H9 (cell line): Measurements from ENCODE around the gene CYBC1. TPM values are rescaled to one million over a fixed set of nuclear protein-coding genes. Genes with fewer than 3 reads are reported as not detected.

Experiments
- DNase-seq: peaks from one replicate; pipeline ENCODE4 v3.0.0-alpha.2; 2017
- H2AFZ ChIP-seq: one replicate; pipeline ENCODE4 v1.6.1; 2013; ENCODE audit warnings: mild to moderate bottlenecking, low read length, control low read depth, moderate library complexity
- H2AK5ac ChIP-seq: 2 replicates; pipeline ENCODE4 v1.6.1; 2013; ENCODE audit warnings: low read length, control low read depth, mixed read lengths; ENCODE audit not compliant: insufficient read length
- H2BK120ac ChIP-seq: one replicate; pipeline ENCODE4 v1.6.1; 2013; ENCODE audit warnings: low read depth, mild to moderate bottlenecking, low read length, control low read depth, inconsistent platforms; ENCODE audit not compliant: poor library complexity, severe bottlenecking
- H2BK12ac ChIP-seq: 2 replicates; pipeline ENCODE4 v1.6.1; 2013; ENCODE audit warnings: low read length, control low read depth, mixed read lengths, low read depth; ENCODE audit not compliant: insufficient read length
- H2BK15ac ChIP-seq: 2 replicates; pipeline ENCODE4 v1.6.1; 2013; ENCODE audit warnings: low read depth, low read length, control low read depth
- H2BK20ac ChIP-seq: one replicate; pipeline ENCODE4 v1.6.1; 2013; ENCODE audit warnings: low read depth, mild to moderate bottlenecking, low read length, control low read depth, inconsistent platforms; ENCODE audit not compliant: poor library complexity, severe bottlenecking
- H2BK5ac ChIP-seq: 2 replicates; pipeline ENCODE4 v1.6.1; 2013; ENCODE audit warnings: low read length, control low read depth, mixed read lengths; ENCODE audit not compliant: insufficient read length
- H3K14ac ChIP-seq: 2 replicates; pipeline ENCODE4 v1.6.1; 2013; ENCODE audit warnings: low read length, control low read depth; ENCODE audit not compliant: insufficient read depth
- H3K18ac ChIP-seq: 2 replicates; pipeline ENCODE4 v1.6.1; 2013; ENCODE audit warnings: low read depth, mild to moderate bottlenecking, mixed read lengths, low read length, control low read depth; ENCODE audit not compliant: insufficient read length
- H3K23ac ChIP-seq: 2 replicates; pipeline ENCODE4 v1.6.1; 2013; ENCODE audit warnings: low read length, control low read depth, mixed read lengths, low read depth; ENCODE audit not compliant: insufficient read length
- H3K23me2 ChIP-seq: 2 replicates; pipeline ENCODE4 v1.6.1; 2013; ENCODE audit warnings: low read depth, mild to moderate bottlenecking, mixed read lengths, low read length, control low read depth; ENCODE audit not compliant: insufficient read length, poor library complexity, severe bottlenecking
- H3K27ac ChIP-seq: 2 replicates; pipeline ENCODE4 v1.5.1; 2013; ENCODE audit warnings: low read length, control low read depth, mixed read lengths, low read depth; ENCODE audit not compliant: insufficient read length
- H3K27me3 ChIP-seq: 2 replicates; pipeline ENCODE4 v1.6.1; 2013; ENCODE audit warnings: low read length, control low read depth, inconsistent platforms; ENCODE audit not compliant: insufficient read depth
- H3K4ac ChIP-seq: 2 replicates; pipeline ENCODE4 v1.6.1; 2013; ENCODE audit warnings: low read depth, mild to moderate bottlenecking, control low read depth, inconsistent platforms, low read length, moderate library complexity
- H3K4me1 ChIP-seq: 2 replicates; pipeline ENCODE4 v1.6.1; 2013; ENCODE audit warnings: low read length, control low read depth, inconsistent platforms; ENCODE audit not compliant: insufficient read depth
- H3K4me2 ChIP-seq: 2 replicates; pipeline ENCODE4 v1.6.1; 2013; ENCODE audit warnings: low read length, control low read depth, mixed read lengths; ENCODE audit not compliant: insufficient read length, insufficient read depth
- H3K56ac ChIP-seq: 2 replicates; pipeline ENCODE4 v1.6.1; 2013; ENCODE audit warnings: low read depth, mild to moderate bottlenecking, mixed read lengths, low read length, control low read depth; ENCODE audit not compliant: insufficient read length
- H3K79me1 ChIP-seq: 2 replicates; pipeline ENCODE4 v1.6.1; 2013; ENCODE audit warnings: low read depth, mild to moderate bottlenecking, moderate library complexity, low read length, control low read depth, inconsistent platforms; ENCODE audit not compliant: insufficient read depth, poor library complexity, severe bottlenecking
- H3K79me2 ChIP-seq: 2 replicates; pipeline ENCODE4 v1.6.1; 2013; ENCODE audit warnings: low read length, control low read depth, inconsistent platforms; ENCODE audit not compliant: insufficient read depth
- H3K9ac ChIP-seq: 2 replicates; pipeline ENCODE4 v1.6.1; 2013; ENCODE audit warnings: low read length, control low read depth, mixed read lengths; ENCODE audit not compliant: insufficient read length; ENCODE audit errors: extremely low read depth
- H3K9me3 ChIP-seq: one replicate; pipeline ENCODE4 v1.6.1; 2013; ENCODE audit warnings: low read depth, low read length, inconsistent platforms; ENCODE audit not compliant: control insufficient read depth
- H3T11ph ChIP-seq: one replicate; pipeline ENCODE4 v1.6.1; 2013; ENCODE audit warnings: mild to moderate bottlenecking, low read length, control low read depth, inconsistent platforms
- H4K20me1 ChIP-seq: one replicate; pipeline ENCODE4 v1.6.1; 2013; ENCODE audit not compliant: control insufficient read depth, insufficient read length, insufficient read depth
- H4K5ac ChIP-seq: 2 replicates; pipeline ENCODE4 v1.6.1; 2013; ENCODE audit warnings: low read depth, mild to moderate bottlenecking, mixed read lengths, low read length, control low read depth; ENCODE audit not compliant: insufficient read length
- H4K8ac ChIP-seq: replicated peaks from 2 replicates; pipeline ENCODE4 v1.6.1; 2013; ENCODE audit warnings: low read length, control low read depth, mixed read lengths, low read depth; ENCODE audit not compliant: insufficient read length
- H4K91ac ChIP-seq: 2 replicates; pipeline ENCODE4 v1.6.1; 2013; ENCODE audit warnings: low read depth, mild to moderate bottlenecking, moderate library complexity, mixed read lengths, low read length, control low read depth; ENCODE audit not compliant: insufficient read length
- H3K27ac Mint-ChIP-seq, 3 experiments: 2 replicates in 2 of 3; 3 replicates in 1 of 3; pipeline ENCODE4 v1.8.0; 2020 to 2021; ENCODE audit warnings: mixed read lengths in 3 of 3, mild to moderate bottlenecking in 1 of 3, moderate library complexity in 1 of 3
- H3K27me3 Mint-ChIP-seq: 2 replicates; pipeline ENCODE4 v1.8.0; 2021; ENCODE audit warnings: low read depth, mild to moderate bottlenecking, moderate library complexity, mixed read lengths
- H3K36me3 Mint-ChIP-seq, 3 experiments: 2 replicates in 2 of 3; 3 replicates in 1 of 3; pipeline ENCODE4 v1.8.0; 2020 to 2021; ENCODE audit warnings: low read depth in 3 of 3, mixed read lengths in 3 of 3; ENCODE audit not compliant: insufficient read depth in 1 of 3
- H3K4me1 Mint-ChIP-seq, 2 experiments: 2 replicates each; pipeline ENCODE4 v1.8.0; 2020; ENCODE audit warnings: mixed read lengths in 2 of 2
- H3K4me3 Mint-ChIP-seq, 2 experiments: 2 replicates in 1 of 2; 3 replicates in 1 of 2; pipeline ENCODE4 v1.8.0; 2020 to 2021; ENCODE audit warnings: mild to moderate bottlenecking in 2 of 2, mixed read lengths in 2 of 2, moderate library complexity in 1 of 2
- H3K9me3 Mint-ChIP-seq, 2 experiments: 2 replicates in 1 of 2; 3 replicates in 1 of 2; pipeline ENCODE4 v1.8.0; 2020; ENCODE audit warnings: mild to moderate bottlenecking in 2 of 2, mixed read lengths in 2 of 2, moderate library complexity in 1 of 2
- WGBS: extraction: QIAGEN DNeasy Blood & Tissue Kit; methylation state at CpG from one replicate; pipeline ENCODE4 v1.1.7; 2013; ENCODE audit warnings: missing lambda C conversion rate, low lambda C conversion rate, mixed read lengths; ENCODE audit not compliant: insufficient read length; ENCODE audit errors: extremely low coverage; 5-methylcytosine and 5-hydroxymethylcytosine counted together
- total RNA-seq: library from RNA; stranded (reverse); gene quantifications from 2 replicates; pipeline ENCODE4 v1.2.1, GENCODE V29; 2021
- TF ChIP-seq, protein P1 (sequence below): fragments of 200-600 bp; sonication (generic); conservative IDR thresholded peaks from 3 replicates; pipeline ENCODE4 v1.8.0; 2021; ENCODE audit warnings: antibody characterized with exemption, mild to moderate bottlenecking

The CYBC1 gene
- total RNA-seq, 1 experiment from 2014 or later, result 81.7 TPM

DNA sequence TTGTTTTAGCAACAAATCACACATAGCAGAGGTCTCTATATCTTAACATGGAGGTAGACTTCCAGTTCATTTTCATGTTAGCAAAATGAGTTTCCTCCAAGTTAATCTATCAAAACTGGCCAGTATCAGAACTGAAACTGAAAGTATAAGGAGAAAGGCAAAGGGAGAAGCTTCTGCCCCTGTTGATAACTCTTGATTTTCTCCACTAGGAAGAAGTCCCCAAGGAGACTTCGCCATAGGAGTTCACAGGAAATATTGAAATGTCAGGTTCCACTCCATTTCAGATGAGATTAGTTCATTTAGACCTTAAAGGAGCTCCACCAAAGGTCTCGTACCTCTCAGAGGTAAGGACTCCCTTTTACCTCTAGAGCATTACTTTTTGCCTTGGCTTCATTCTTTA, 31.0 kb downstream of the CYBC1 start:
- Histone ChIP-seq H3K56ac (no peak overlapping the region), H4K5ac (no peak overlapping the region), H3K23me2 (peaks cover 3% of the 10 kb centered on the region), H2BK20ac (no peak overlapping the region), H3T11ph (no peak overlapping the region), H2BK120ac (no peak overlapping the region), H4K91ac (no peak overlapping the region), H2BK15ac (no peak overlapping the region), H2AFZ (no peak overlapping the region), H2BK5ac (no peak overlapping the region), H4K8ac (no peak overlapping the region), H2BK12ac (no peak overlapping the region), H3K9ac (no peak overlapping the region), H3K4ac (no peak overlapping the region), H3K27ac (no peak overlapping the region), H3K18ac (no peak overlapping the region), H2AK5ac (no peak overlapping the region), H3K14ac (no peak overlapping the region), H4K20me1 (no peaks in the 10 kb centered on the region), H3K79me2 (no peaks in the 10 kb centered on the region), H3K23ac (no peak overlapping the region), H3K4me1 (no peaks in the 10 kb centered on the region; the same call in 1 of the 2 replicates), H3K79me1 (no peaks in the 10 kb centered on the region), H3K27me3 (no peaks in the 10 kb centered on the region), H3K4me2 (no peak overlapping the region), H3K9me3 (no peaks in the 10 kb centered on the region)
- H3K9me3 Mint-ChIP-seq, result peaks cover 18% of the 10 kb centered on the region in 2 experiments
- peak overlapping the region; percentile 76 to 88 for H3K4me3 Mint-ChIP-seq
- WGBS, result no CpG with 5 or more reads among the region's 2 CpGs
- no peak overlapping the region for H3K27ac Mint-ChIP-seq
- H3K36me3 Mint-ChIP-seq, result peaks cover 32 to 37% (median 33%) of the 10 kb centered on the region in 3 experiments
- H3K4me1 Mint-ChIP-seq, result peaks cover 12 to 20% of the 10 kb centered on the region in 2 experiments
- no peak for DNase-seq
- peaks cover 3% of the 10 kb centered on the region for H3K27me3 Mint-ChIP-seq
- TF ChIP-seq, protein P1, sequence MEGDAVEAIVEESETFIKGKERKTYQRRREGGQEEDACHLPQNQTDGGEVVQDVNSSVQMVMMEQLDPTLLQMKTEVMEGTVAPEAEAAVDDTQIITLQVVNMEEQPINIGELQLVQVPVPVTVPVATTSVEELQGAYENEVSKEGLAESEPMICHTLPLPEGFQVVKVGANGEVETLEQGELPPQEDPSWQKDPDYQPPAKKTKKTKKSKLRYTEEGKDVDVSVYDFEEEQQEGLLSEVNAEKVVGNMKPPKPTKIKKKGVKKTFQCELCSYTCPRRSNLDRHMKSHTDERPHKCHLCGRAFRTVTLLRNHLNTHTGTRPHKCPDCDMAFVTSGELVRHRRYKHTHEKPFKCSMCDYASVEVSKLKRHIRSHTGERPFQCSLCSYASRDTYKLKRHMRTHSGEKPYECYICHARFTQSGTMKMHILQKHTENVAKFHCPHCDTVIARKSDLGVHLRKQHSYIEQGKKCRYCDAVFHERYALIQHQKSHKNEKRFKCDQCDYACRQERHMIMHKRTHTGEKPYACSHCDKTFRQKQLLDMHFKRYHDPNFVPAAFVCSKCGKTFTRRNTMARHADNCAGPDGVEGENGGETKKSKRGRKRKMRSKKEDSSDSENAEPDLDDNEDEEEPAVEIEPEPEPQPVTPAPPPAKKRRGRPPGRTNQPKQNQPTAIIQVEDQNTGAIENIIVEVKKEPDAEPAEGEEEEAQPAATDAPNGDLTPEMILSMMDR, result no peak
